Jurkat, Clone E6-1 (cell line): ENCODE measurements around the gene RASA1.
A peak's percentile ranks its signal among the peaks of the same experiment; 100 is the strongest.

Source experiments
- DNase-seq: peaks from one replicate; pipeline ENCODE4 v3.0.0-alpha.2; 2011; ENCODE audit warnings: low read depth, low spot score
- H3K4me3 ChIP-seq: 2 replicates; pipeline ENCODE4 v1.5.1; 2011; ENCODE audit warnings: mild to moderate bottlenecking, low read length, control low read depth, moderate library complexity

RASA1 gene

GRCh38 chr5:87340716-87341115 is 73.0 kb downstream of the RASA1 start:
- peak; percentile 86 for DNase-seq
- H3K4me3 ChIP-seq = no peak overlapping the region

DNA sequence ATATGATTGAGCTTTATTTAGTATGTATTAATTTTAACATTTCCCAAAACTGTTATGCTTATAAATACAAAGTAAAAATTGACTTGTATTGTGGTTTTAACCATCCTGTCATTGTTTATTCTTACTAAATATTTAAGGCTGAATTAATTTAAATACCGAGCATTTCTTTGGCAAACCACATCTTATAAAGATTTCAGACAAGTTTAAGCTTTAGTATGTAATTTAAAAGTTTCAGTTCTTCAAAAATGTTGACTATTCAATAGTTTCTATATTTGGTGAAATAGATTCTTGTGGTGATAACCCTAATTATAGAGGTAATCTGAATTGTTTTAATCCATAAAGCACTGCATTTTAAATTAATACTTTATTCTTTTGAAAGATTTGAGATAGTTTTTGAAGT is 79.6 kb downstream of the RASA1 start:
- no peak overlapping the region for H3K4me3 ChIP-seq
- no peak for DNase-seq

DNA sequence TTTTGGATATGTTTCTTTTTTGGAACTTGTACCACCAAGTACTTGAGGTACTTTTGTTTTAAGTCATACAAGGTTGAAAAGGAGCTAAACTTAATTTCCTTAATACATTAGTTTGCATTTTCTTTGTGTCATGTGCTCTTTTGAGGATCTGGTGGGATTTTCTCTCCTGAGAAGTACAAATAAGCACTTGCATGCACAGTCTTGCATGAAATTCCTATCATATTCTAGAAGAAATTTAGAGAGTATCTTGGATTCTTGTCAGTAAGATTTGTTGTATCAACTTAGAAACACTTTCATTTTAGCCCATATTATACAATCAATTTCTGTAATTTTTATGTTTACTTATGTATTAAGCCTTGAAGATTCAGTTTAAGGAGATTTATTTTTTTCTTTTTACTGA is 80.2 kb downstream of the RASA1 start:
- H3K4me3 ChIP-seq = no peak overlapping the region
- no peak for DNase-seq

- no peak for DNase-seq
- no peak overlapping the region for H3K4me3 ChIP-seq
Measured at GRCh38 chr5:87354496-87354895, 86.8 kb downstream of the RASA1 start.

DNA sequence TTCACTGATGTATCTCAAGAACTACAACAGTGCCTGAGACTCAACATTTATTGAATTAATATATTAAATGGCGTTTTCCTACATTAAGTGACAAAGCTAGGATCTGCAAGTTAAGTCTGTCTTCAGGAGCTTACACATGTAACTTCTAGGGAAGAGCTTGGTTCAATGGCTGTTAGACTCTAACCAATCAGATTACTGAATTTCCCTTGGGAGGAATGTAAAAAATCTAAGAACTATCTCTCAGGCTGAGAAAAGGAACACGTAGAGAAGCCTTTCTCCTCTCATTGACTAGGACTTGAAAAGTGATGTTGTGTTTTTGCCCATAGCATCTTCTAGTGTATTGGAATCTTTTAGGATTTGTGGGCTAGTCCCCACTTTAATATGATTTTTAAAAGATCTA is 91.4 kb downstream of the RASA1 start:
- no peak overlapping the region for H3K4me3 ChIP-seq
- no peak for DNase-seq

DNA sequence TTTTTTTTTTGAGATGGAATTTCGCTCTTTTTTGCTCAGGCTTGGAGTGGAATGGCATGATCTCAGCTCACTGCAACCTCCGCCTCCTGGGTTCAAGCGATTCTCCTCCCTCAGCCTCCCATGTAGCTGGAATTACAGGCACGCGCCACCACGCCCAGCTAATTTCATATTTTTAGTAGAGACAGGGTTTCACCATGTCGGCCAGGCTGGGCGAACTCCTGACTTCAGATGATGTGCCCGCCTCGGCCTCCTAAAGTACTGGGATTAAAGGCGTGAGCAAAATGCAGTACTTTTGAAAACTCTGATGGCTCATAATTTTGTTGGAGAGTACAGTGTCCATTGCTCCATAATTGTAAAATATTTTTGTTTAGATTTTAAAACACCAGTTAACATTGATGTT is 92.4 kb downstream of the RASA1 start:
- H3K4me3 ChIP-seq = no peak overlapping the region

DNA sequence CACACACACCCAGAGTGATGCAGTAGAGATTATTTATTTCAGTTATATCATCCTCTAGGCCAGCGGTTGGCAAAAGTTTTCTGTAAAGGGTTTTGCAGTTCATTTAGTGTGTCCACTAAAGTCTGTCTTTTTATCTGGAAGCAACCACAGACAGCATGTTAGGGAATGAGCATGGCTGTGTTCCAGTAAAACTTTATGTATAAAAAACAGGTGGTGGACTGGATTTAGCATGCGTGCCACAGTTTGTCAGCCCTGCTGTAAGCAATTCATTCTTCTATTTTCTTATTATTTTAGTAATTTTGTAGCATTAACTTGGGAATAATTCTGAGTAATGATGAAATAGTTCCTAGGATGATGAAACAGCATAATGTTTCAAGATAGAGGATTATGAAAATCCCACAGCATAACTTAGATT is 93.4 kb downstream of the RASA1 start:
- DNase-seq = no peak

More for the DNA sequence above, 92.4 kb downstream of the RASA1 start:
- DNase-seq = no peak

GRCh38 chr5:87361536-87362213 is 94.0 kb downstream of the RASA1 start:
- no peak overlapping the region for H3K4me3 ChIP-seq
- DNase-seq = no peak

More for the DNA sequence above, 93.4 kb downstream of the RASA1 start:
- no peak overlapping the region for H3K4me3 ChIP-seq

GRCh38 chr5:87367243-87367642 is 99.6 kb downstream of the RASA1 start:
- no peak for DNase-seq
- H3K4me3 ChIP-seq = no peak overlapping the region

DNA sequence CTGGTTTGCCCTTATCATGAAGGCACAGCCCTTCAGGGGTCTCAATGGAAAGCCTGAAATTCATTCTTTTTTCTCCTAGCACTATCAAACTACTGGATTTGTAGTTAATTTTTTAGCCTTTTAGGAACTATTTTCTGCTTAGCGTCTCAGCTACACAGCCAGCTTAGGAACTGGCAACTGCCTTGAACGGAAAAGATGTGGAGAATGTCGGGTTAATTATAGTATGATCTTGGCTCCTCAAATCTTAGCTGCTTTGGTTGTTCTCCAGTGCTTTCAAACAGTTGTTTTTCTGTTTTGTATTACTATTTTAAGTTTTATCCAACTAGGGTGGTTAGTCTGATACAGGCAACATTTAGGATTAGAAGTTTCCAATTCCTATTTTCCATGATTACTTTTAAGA is 100.9 kb downstream of the RASA1 start:
- no peak overlapping the region for H3K4me3 ChIP-seq
- no peak for DNase-seq

DNA sequence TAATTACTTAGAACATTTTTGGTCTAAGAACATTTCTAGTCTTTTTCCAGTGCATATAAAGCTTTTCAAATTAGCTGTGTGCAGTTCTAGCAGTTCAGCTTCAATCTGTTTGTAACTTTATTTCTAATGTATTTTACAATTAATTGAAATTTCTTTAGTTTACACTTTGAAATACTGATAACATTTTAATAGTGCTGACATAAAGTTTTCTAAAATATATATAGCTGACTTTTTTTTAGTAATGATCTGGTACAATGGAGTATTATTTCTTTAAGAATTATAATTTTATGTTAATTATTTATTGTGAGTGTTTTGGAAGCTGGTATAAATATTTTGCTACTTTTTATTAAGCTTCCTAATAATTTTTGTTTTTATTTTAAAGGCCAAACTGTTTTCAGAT is 101.7 kb downstream of the RASA1 start:
- H3K4me3 ChIP-seq = no peak overlapping the region
- DNase-seq = no peak

GRCh38 chr5:87372705-87373104 is 105.0 kb downstream of the RASA1 start:
- no peak for DNase-seq
- H3K4me3 ChIP-seq = no peak overlapping the region

DNA sequence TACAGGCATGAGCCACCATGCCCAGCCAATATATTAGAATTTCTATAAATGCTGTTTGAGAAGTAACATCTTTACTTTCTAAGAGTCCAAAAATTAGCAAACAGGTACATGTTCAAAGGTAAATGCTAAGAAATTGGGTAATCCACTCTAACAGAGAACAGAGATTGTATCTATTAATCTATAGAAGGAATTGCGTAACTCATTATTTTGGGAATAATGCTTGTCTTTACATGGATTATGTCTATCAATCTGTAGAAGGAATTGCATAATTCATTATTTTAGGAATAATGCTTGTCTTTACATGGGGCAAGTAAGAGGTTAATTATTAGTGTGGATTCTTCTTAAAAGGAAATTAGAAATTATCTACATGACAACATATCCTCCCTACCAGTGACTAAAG is 114.5 kb downstream of the RASA1 start:
- H3K4me3 ChIP-seq = no peak overlapping the region
- no peak for DNase-seq

GRCh38 chr5:87383216-87383615 is 115.5 kb downstream of the RASA1 start:
- H3K4me3 ChIP-seq = no peak overlapping the region
- DNase-seq = no peak

- H3K4me3 ChIP-seq = no peak overlapping the region
- DNase-seq = no peak
Measured at GRCh38 chr5:87385802-87386201, 118.1 kb downstream of the RASA1 start.

DNA sequence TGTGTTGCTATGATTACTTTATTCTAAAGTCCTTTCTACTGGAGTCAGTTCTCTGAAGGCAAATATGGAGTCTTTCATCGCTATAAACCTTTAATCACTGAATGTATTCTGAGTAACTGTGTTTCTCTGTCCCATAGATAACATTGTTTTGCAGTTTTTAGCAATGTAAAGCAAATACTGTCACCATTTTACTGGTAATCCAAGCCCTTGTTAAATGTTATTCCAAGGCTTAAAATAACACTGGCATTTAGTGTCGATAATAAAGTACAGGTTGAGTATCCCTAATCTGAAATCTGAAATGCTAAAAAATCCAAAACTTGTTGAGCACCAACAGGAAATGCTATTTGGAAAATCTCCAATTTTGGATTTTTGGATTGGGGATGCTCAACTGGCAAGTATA is 120.4 kb downstream of the RASA1 start:
- DNase-seq = no peak
- H3K4me3 ChIP-seq = no peak overlapping the region

- no peak for DNase-seq
- no peak overlapping the region for H3K4me3 ChIP-seq
Measured at GRCh38 chr5:87389296-87390034, 121.8 kb downstream of the RASA1 start.

DNA sequence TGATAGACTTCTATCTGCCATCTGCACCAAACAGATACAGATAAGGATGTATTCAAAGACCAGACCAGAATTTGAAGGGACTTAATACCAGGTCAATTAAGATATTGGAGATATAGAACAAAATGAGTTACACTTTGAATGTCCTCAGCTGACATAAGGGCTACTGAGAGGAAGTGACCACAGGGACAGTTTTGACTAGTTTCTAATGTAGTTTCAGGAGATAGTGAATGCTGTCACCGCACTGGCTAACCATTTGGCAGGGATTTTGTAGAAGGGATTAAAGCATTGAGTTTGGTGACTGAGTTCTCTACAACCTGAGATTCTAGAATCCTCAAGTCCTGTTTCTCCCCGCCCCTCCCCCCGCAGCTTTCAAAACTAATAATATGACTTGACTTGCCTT is 122.4 kb downstream of the RASA1 start:
- H3K4me3 ChIP-seq = no peak overlapping the region
- DNase-seq = no peak

- no peak for DNase-seq
- H3K4me3 ChIP-seq = no peak overlapping the region
Measured at GRCh38 chr5:87390576-87391199, 123.0 kb downstream of the RASA1 start.

DNA sequence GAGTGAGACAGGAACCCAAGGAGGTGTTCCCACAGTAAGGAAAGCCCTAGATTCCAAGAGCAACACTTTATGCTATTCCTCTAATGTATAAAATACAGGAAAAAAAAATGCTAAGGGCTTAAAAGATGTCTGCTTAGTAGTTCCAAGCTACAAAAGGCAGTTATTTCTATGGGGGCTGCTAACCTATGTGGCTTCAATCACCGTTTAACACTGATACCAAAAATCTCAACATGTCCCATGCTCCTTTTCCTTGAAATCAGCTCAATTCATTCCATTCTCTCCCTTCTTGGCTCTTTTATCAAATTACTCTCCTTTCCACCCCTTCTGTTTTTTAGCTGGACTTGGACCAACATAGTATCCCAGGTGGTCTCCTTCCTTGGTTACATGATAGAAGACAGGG is 124.5 kb downstream of the RASA1 start:
- no peak for DNase-seq
- no peak overlapping the region for H3K4me3 ChIP-seq
